ENCODE data around the gene SLC50A1. TPM values are rescaled to one million over a fixed set of nuclear protein-coding genes. Genes with fewer than 3 reads are reported as not detected.
A peak's percentile ranks its signal among the peaks of the same experiment; 100 is the strongest.

SLC50A1 gene
- polyA plus RNA-seq, 2 of the 4 experiments (the other 2 are of a cell fraction), result 28.2 to 39.4 TPM

DNA sequence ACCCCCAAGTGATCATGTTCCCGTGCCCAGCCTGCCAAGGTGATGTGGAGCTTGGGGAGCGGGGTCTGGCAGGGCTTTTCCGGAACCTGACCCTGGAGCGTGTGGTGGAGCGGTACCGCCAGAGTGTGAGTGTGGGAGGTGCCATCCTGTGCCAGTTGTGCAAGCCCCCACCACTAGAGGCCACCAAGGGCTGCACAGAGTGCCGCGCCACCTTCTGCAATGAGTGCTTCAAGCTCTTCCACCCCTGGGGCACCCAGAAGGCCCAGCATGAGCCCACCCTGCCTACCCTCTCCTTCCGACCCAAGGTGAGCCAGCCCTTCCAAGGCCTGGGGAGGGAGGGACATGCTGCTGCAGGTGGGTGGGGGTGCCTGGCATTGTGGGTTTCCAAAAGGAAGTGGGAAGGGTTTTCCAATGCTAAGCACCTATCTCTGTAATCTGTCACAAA lies 40.3 kb downstream of the SLC50A1 start:
- no peak overlapping the region for H3K4me2 ChIP-seq
- WGBS (ENCODE audit: missing lambda C conversion rate), result 75% methylated on average over 9 of the region's 9 CpGs
- POLR2A ChIA-PET, result interaction anchor here (4.4 kb wide), 1 partner anchor 18 kb away, joined by 54 read pairs; no protein-coding TSS in a partner anchor
- no peaks in the 10 kb centered on the region for H3K9me3 ChIP-seq
- H3K4me3 ChIP-seq, result no peak overlapping the region
- CTCF ChIA-PET, result interaction anchor here (0.5 to 15.2 kb wide), 28 partner anchors 9 to 887 kb away, joined by 3 to 384 read pairs (median 4); no protein-coding TSS in a partner anchor
- TF ChIP-seq JUNB (IDR thresholded peaks at IDR 0.05), result no peak
- TF ChIP-seq KDM5A (IDR thresholded peaks at IDR 0.05), result no peak
- TF ChIP-seq, protein P1, sequence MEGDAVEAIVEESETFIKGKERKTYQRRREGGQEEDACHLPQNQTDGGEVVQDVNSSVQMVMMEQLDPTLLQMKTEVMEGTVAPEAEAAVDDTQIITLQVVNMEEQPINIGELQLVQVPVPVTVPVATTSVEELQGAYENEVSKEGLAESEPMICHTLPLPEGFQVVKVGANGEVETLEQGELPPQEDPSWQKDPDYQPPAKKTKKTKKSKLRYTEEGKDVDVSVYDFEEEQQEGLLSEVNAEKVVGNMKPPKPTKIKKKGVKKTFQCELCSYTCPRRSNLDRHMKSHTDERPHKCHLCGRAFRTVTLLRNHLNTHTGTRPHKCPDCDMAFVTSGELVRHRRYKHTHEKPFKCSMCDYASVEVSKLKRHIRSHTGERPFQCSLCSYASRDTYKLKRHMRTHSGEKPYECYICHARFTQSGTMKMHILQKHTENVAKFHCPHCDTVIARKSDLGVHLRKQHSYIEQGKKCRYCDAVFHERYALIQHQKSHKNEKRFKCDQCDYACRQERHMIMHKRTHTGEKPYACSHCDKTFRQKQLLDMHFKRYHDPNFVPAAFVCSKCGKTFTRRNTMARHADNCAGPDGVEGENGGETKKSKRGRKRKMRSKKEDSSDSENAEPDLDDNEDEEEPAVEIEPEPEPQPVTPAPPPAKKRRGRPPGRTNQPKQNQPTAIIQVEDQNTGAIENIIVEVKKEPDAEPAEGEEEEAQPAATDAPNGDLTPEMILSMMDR (IDR thresholded peaks at IDR 0.05), result no peak
- TF ChIP-seq HEYL (CRISPR knock-in tag; IDR thresholded peaks at IDR 0.05), result no peak
- TF ChIP-seq RFX5 (IDR thresholded peaks at IDR 0.05), result no peak
- TF ChIP-seq RARB (CRISPR knock-in tag; IDR thresholded peaks at IDR 0.05), result no peak
- TF ChIP-seq ZNF302 (CRISPR knock-in tag; IDR thresholded peaks at IDR 0.05), result no peak
- no peak for TF ChIP-seq CHD2 (IDR thresholded peaks at IDR 0.05; ENCODE audit: low read length, partially characterized antibody)
- no peak for TF ChIP-seq PHF8 (IDR thresholded peaks at IDR 0.05; ENCODE audit: borderline replicate concordance, low read depth)
- TF ChIP-seq RAD21 (conservative IDR thresholded peaks at IDR 0.05 in 1 of 2, IDR thresholded peaks at IDR 0.05 in 1 of 2), result no peak
- no peak for TF ChIP-seq KDM1A (IDR thresholded peaks at IDR 0.05; ENCODE audit: low read depth)
- TF ChIP-seq ZC3H11A (IDR thresholded peaks at IDR 0.05), result no peak
- TF ChIP-seq EHF (CRISPR knock-in tag; IDR thresholded peaks at IDR 0.05), result no peak
- no peak for TF ChIP-seq MYC (IDR thresholded peaks at IDR 0.05; ENCODE audit: borderline replicate concordance, low read length)
- TF ChIP-seq, protein P2, sequence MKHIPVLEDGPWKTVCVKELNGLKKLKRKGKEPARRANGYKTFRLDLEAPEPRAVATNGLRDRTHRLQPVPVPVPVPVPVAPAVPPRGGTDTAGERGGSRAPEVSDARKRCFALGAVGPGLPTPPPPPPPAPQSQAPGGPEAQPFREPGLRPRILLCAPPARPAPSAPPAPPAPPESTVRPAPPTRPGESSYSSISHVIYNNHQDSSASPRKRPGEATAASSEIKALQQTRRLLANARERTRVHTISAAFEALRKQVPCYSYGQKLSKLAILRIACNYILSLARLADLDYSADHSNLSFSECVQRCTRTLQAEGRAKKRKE (CRISPR knock-in tag; IDR thresholded peaks at IDR 0.05; ENCODE audit: low read depth), result no peak
- DNase-seq (ENCODE audit: low read depth in 1 of 2, low spot score in 1 of 2) (peak in 1 of 2 experiments; percentile 52), ATAC-seq (peak; percentile 35 to 36; a peak in 4 of 6 replicates), FAIRE-seq (no peak)
- H3K27ac ChIP-seq, result peak overlapping the region in 1 of 2 experiments; percentile 10; a peak in 1 of 6 replicates
- peaks cover 21% of the 10 kb centered on the region for H3K4me1 ChIP-seq

DNA sequence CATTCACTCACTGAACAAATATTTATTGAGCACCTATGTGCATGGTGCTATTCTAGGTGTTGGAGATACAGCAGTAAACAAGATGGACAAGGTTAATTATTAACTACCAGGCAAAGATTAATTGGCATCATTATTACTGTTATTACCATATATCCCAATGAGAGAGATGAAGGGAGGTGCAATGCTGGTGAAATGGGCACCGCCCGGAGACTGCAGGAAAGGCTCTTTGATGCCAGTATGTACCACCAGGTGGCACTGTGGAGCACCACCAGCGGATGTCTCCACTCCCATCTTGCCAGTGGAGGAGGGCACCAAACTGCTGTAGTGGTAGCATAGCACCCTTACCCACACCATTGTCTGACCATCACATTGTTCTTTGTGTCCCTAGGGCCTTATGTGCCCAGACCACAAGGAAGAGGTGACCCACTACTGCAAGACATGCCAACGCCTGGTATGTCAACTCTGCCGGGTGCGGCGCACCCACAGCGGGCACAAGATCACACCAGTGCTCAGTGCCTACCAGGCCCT lies 41.0 kb downstream of the SLC50A1 start:
- Histone ChIP-seq H3K27ac (peak overlapping the region; percentile 12 to 63; a peak in 3 of 6 replicates), H3K4me3 (no peak overlapping the region), H3K4me2 (no peak overlapping the region), H3K4me1 (peaks cover 20% of the 10 kb centered on the region), H3K9me3 (no peaks in the 10 kb centered on the region)
- CTCF ChIA-PET, result interaction anchor here (0.5 to 15.2 kb wide), 17 partner anchors 9 to 682 kb away, joined by 3 to 384 read pairs (median 4); partner anchors contain the start of gene THBS3
- no peak for FAIRE-seq
- POLR2A ChIA-PET, result interaction anchor here (2.4 to 4.4 kb wide), 2 partner anchors 17 kb away, joined by 9 to 54 read pairs; no protein-coding TSS in a partner anchor
- 60% methylated on average over 8 of the region's 8 CpGs for WGBS (ENCODE audit: missing lambda C conversion rate)
- ATAC-seq, result peak; percentile 52 to 71
- peak; percentile 77 to 97 for DNase-seq (ENCODE audit: low read depth in 1 of 2, low spot score in 1 of 2)
- TF ChIP-seq MAZ (IDR thresholded peaks at IDR 0.05; ENCODE audit: borderline replicate concordance, low read depth, low read length) (no peak), HEYL (CRISPR knock-in tag; IDR thresholded peaks at IDR 0.05) (no peak), FOSL2 (IDR thresholded peaks at IDR 0.05) (no peak), FOSL2 (CRISPR knock-in tag; IDR thresholded peaks at IDR 0.05) (no peak), MYC (IDR thresholded peaks at IDR 0.05; ENCODE audit: borderline replicate concordance, low read length) (no peak), JUN (IDR thresholded peaks at IDR 0.05) (no peak), HOXA7 (CRISPR knock-in tag; IDR thresholded peaks at IDR 0.05) (no peak), NPAS2 (CRISPR knock-in tag; IDR thresholded peaks at IDR 0.05; ENCODE audit: borderline replicate concordance) (no peak), SMC3 (IDR thresholded peaks at IDR 0.05) (peak; percentile 77), RARB (CRISPR knock-in tag; IDR thresholded peaks at IDR 0.05) (no peak), JUNB (IDR thresholded peaks at IDR 0.05) (no peak), RFX5 (IDR thresholded peaks at IDR 0.05) (no peak), ZC3H11A (IDR thresholded peaks at IDR 0.05) (no peak), POLR2AphosphoS2 (conservative IDR thresholded peaks at IDR 0.05; ENCODE audit: low read length) (no peak), SREBF2 (IDR thresholded peaks at IDR 0.05) (no peak), RAD21 (conservative IDR thresholded peaks at IDR 0.05 in 1 of 2, IDR thresholded peaks at IDR 0.05 in 1 of 2) (peak; percentile 52 to 62), EHMT2 (IDR thresholded peaks at IDR 0.05; ENCODE audit: low read depth) (no peak), TP53 (CRISPR knock-in tag; IDR thresholded peaks at IDR 0.05) (no peak), CHD4 (IDR thresholded peaks at IDR 0.05; ENCODE audit: borderline replicate concordance) (no peak)
- TF ChIP-seq, protein P3, sequence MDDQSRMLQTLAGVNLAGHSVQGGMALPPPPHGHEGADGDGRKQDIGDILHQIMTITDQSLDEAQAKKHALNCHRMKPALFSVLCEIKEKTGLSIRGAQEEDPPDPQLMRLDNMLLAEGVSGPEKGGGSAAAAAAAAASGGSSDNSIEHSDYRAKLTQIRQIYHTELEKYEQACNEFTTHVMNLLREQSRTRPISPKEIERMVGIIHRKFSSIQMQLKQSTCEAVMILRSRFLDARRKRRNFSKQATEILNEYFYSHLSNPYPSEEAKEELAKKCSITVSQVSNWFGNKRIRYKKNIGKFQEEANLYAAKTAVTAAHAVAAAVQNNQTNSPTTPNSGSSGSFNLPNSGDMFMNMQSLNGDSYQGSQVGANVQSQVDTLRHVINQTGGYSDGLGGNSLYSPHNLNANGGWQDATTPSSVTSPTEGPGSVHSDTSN (IDR thresholded peaks at IDR 0.05), result no peak
- TF ChIP-seq, protein P1 (IDR thresholded peaks at IDR 0.05), result peak; percentile 86
- TF ChIP-seq, protein P4, sequence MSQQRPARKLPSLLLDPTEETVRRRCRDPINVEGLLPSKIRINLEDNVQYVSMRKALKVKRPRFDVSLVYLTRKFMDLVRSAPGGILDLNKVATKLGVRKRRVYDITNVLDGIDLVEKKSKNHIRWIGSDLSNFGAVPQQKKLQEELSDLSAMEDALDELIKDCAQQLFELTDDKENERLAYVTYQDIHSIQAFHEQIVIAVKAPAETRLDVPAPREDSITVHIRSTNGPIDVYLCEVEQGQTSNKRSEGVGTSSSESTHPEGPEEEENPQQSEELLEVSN (IDR thresholded peaks at IDR 0.05; ENCODE audit: borderline replicate concordance, low read depth), result no peak

Data from A549 (cell line).